ENCODE data around the gene RPTOR. TPM values are rescaled to one million over a fixed set of nuclear protein-coding genes. Genes with fewer than 3 reads are reported as not detected.

RPTOR gene
- total RNA-seq, 3 donors from 2014 or later (not counting 1 experiment from before 2014, with no cell fraction given): 49.2 to 63.6 (median 55.4) TPM

- no peaks in the 10 kb centered on the region for H3K4me1 Mint-ChIP-seq
- TF ChIP-seq CTCF (IDR thresholded peaks at IDR 0.05): no peak
- H3K4me3 Mint-ChIP-seq: no peak overlapping the region
- H3K36me3 ChIP-seq (ENCODE audit: control insufficient read depth, insufficient read depth, low read length): peaks cover 9% of the 10 kb centered on the region
- no peaks in the 10 kb centered on the region for H3K9me3 Mint-ChIP-seq
- no peaks in the 10 kb centered on the region for H3K9me3 ChIP-seq (ENCODE audit: control insufficient read depth, insufficient read depth, low read length)
- no peaks in the 10 kb centered on the region for H3K27me3 Mint-ChIP-seq (ENCODE audit: low read depth in 2 of 2)
- H3K4me3 ChIP-seq (ENCODE audit: low read length): no peak overlapping the region
- no peaks in the 10 kb centered on the region for H3K27me3 ChIP-seq (ENCODE audit: control insufficient read depth, insufficient read depth, low read length)
- H3K4me1 ChIP-seq (ENCODE audit: control insufficient read depth, insufficient read depth, low read length): no peaks in the 10 kb centered on the region
- intact Hi-C loops (cut with micrococcal nuclease): no loop called here
- no peak for ATAC-seq
- WGBS (ENCODE audit: insufficient coverage): 95% methylated on average over 37 of the region's 41 CpGs
- no peaks in the 10 kb centered on the region for H3K36me3 Mint-ChIP-seq
- no peak for DNase-seq
- no peak overlapping the region for H3K27ac ChIP-seq (ENCODE audit: low read length)
- H3K27ac Mint-ChIP-seq: no peak overlapping the region
Measured at GRCh38 chr17:80962356-80963329, 418.0 kb downstream of the RPTOR start.

- no peaks in the 10 kb centered on the region for H3K36me3 Mint-ChIP-seq
- H3K4me3 Mint-ChIP-seq: no peak overlapping the region
- H3K4me1 ChIP-seq (ENCODE audit: control insufficient read depth, insufficient read depth, low read length): peaks cover 4% of the 10 kb centered on the region
- no peak overlapping the region for H3K27ac Mint-ChIP-seq
- H3K27me3 Mint-ChIP-seq (ENCODE audit: low read depth in 2 of 2): no peaks in the 10 kb centered on the region
- DNase-seq (no peak), ATAC-seq (no peak)
- no peaks in the 10 kb centered on the region for H3K27me3 ChIP-seq (ENCODE audit: control insufficient read depth, insufficient read depth, low read length)
- 95% methylated on average over 49 of the region's 49 CpGs for WGBS (ENCODE audit: insufficient coverage)
- peaks cover 9% of the 10 kb centered on the region for H3K36me3 ChIP-seq (ENCODE audit: control insufficient read depth, insufficient read depth, low read length)
- no peaks in the 10 kb centered on the region for H3K9me3 ChIP-seq (ENCODE audit: control insufficient read depth, insufficient read depth, low read length)
- no peaks in the 10 kb centered on the region for H3K4me1 Mint-ChIP-seq
- intact Hi-C loops (cut with micrococcal nuclease): no loop called here
- no peak overlapping the region for H3K4me3 ChIP-seq (ENCODE audit: low read length)
- no peak for TF ChIP-seq CTCF (IDR thresholded peaks at IDR 0.05)
- H3K9me3 Mint-ChIP-seq: no peaks in the 10 kb centered on the region
- no peak overlapping the region for H3K27ac ChIP-seq (ENCODE audit: low read length)
Measured at GRCh38 chr17:80963812-80964543, 419.3 kb downstream of the RPTOR start.

GRCh38 chr17:80964544-80964856, 419.9 kb downstream of the RPTOR start:
- DNase-seq (no peak), ATAC-seq (no peak)
- no peak overlapping the region for H3K27ac ChIP-seq (ENCODE audit: low read length)
- H3K4me1 ChIP-seq (ENCODE audit: control insufficient read depth, insufficient read depth, low read length): peaks cover 10% of the 10 kb centered on the region
- Mint-ChIP-seq H3K36me3 (no peaks in the 10 kb centered on the region), H3K9me3 (no peaks in the 10 kb centered on the region), H3K4me3 (no peak overlapping the region), H3K4me1 (no peaks in the 10 kb centered on the region), H3K27me3 (ENCODE audit: low read depth in 2 of 2) (no peaks in the 10 kb centered on the region), H3K27ac (no peak overlapping the region)
- no peak for TF ChIP-seq CTCF (IDR thresholded peaks at IDR 0.05)
- intact Hi-C loops (cut with micrococcal nuclease): no loop called here
- no peak overlapping the region for H3K4me3 ChIP-seq (ENCODE audit: low read length)
- no peaks in the 10 kb centered on the region for H3K27me3 ChIP-seq (ENCODE audit: control insufficient read depth, insufficient read depth, low read length)
- no peaks in the 10 kb centered on the region for H3K9me3 ChIP-seq (ENCODE audit: control insufficient read depth, insufficient read depth, low read length)
- WGBS (ENCODE audit: insufficient coverage): 96% methylated on average over 14 of the region's 14 CpGs
- peaks cover 9% of the 10 kb centered on the region for H3K36me3 ChIP-seq (ENCODE audit: control insufficient read depth, insufficient read depth, low read length)
